LNCaP clone FGC (cell line): Measurements from ENCODE around the gene DNAH10.

Experiments
- DNase-seq: peaks from one replicate; pipeline ENCODE4 v3.0.0-alpha.2; 2011; ENCODE audit warnings: low read depth
- H3K4me3 ChIP-seq: 2 replicates; pipeline ENCODE4 v1.5.1; 2011; ENCODE audit warnings: mild to moderate bottlenecking, low read depth, low read length, control low read depth
- CTCF ChIP-seq: IDR thresholded peaks from 2 replicates; pipeline ENCODE4 v1.5.1; 2012; ENCODE audit warnings: mild to moderate bottlenecking; ENCODE audit not compliant: control insufficient read depth, insufficient read depth; ENCODE audit errors: extremely low read depth

The DNAH10 gene

GRCh38 chr12:123799227-123799626, 37.1 kb downstream of the DNAH10 start:
- H3K4me3 ChIP-seq = no peak overlapping the region
- no peak for TF ChIP-seq CTCF
- DNase-seq = no peak

GRCh38 chr12:123801573-123802178, 39.6 kb downstream of the DNAH10 start:
- peak; percentile 64 for TF ChIP-seq CTCF
- no peak overlapping the region for H3K4me3 ChIP-seq
- peak; percentile 38 for DNase-seq

- DNase-seq = peak; percentile 25
- no peak overlapping the region for H3K4me3 ChIP-seq
- no peak for TF ChIP-seq CTCF
Observed at GRCh38 chr12:123805173-123805572, 43.1 kb downstream of the DNAH10 start.

- TF ChIP-seq CTCF = no peak
- H3K4me3 ChIP-seq = no peak overlapping the region
- DNase-seq = no peak
Observed at GRCh38 chr12:123807002-123807401, 44.9 kb downstream of the DNAH10 start.

- no peak overlapping the region for H3K4me3 ChIP-seq
- no peak for DNase-seq
- TF ChIP-seq CTCF = no peak
Observed at GRCh38 chr12:123807670-123808069, 45.6 kb downstream of the DNAH10 start.

- H3K4me3 ChIP-seq = no peak overlapping the region
- DNase-seq = no peak
- TF ChIP-seq CTCF = peak; percentile 39
Observed at GRCh38 chr12:123808167-123808566, 46.1 kb downstream of the DNAH10 start.

- TF ChIP-seq CTCF = no peak
- H3K4me3 ChIP-seq = no peak overlapping the region
- no peak for DNase-seq
Observed at GRCh38 chr12:123813349-123813748, 51.2 kb downstream of the DNAH10 start.
